Measurements from ENCODE around the gene USP17L22. TPM values are rescaled to one million over a fixed set of nuclear protein-coding genes. Genes with fewer than 3 reads are reported as not detected.
A peak's percentile ranks its signal among the peaks of the same experiment; 100 is the strongest.
"Not testable (repeated sequence)": the region's sequence is repeated elsewhere in the genome, so short reads cannot be mapped to it uniquely, and the experiment has no call there.

The USP17L22 gene
- total RNA-seq (not detected), polyA plus RNA-seq (not detected)

GRCh38 chr4:9267319-9267718 is at the start of gene USP17L22:
TSS of gene USP17L22 (plus strand) at chr4:9267619. CDS start at chr4:9267619, 0 bp downstream.
- H3K9me3 ChIP-seq; H3K36me3 ChIP-seq; H3K27me3 ChIP-seq; H3K4me3 ChIP-seq; intact Hi-C loops (cut with DNase I); ATAC-seq; H3K4me1 ChIP-seq; FAIRE-seq; H3K27ac ChIP-seq; DNase-seq: not testable (repeated sequence)
- no CpG with 5 or more reads among the region's 15 CpGs for WGBS, 2 donors

- H3K27me3 ChIP-seq; H3K27ac ChIP-seq; FAIRE-seq; ATAC-seq; H3K4me1 ChIP-seq; DNase-seq; intact Hi-C loops (cut with DNase I); H3K36me3 ChIP-seq; H3K4me3 ChIP-seq; H3K9me3 ChIP-seq: not testable (repeated sequence)
- no CpG with 5 or more reads among the region's 13 CpGs for WGBS, 2 donors
These were observed 47.6 kb upstream of the USP17L22 start, which contains the start of gene USP17L12 for GRCh38 chr4:9219852-9220251. TSS of gene USP17L12 (plus strand) at chr4:9220152. CDS start at chr4:9220152, 0 bp downstream.

GRCh38 chr4:9224596-9224995 is 42.8 kb upstream of the USP17L22 start, which contains the start of gene USP17L13:
TSS of gene USP17L13 (plus strand) at chr4:9224896. CDS start at chr4:9224896, 0 bp downstream.
- H3K4me1 ChIP-seq; H3K9me3 ChIP-seq; H3K4me3 ChIP-seq; intact Hi-C loops (cut with DNase I); ATAC-seq; FAIRE-seq; H3K36me3 ChIP-seq; H3K27me3 ChIP-seq; DNase-seq; H3K27ac ChIP-seq: not testable (repeated sequence)
- WGBS, 2 donors = no CpG with 5 or more reads among the region's 14 CpGs

- intact Hi-C loops (cut with DNase I); H3K27ac ChIP-seq; H3K4me1 ChIP-seq; H3K9me3 ChIP-seq; FAIRE-seq; ATAC-seq; H3K36me3 ChIP-seq; H3K4me3 ChIP-seq; H3K27me3 ChIP-seq: not testable (repeated sequence)
- peak in 2 of 6 donors; percentile 18 to 29 for DNase-seq
- WGBS, 2 donors = 66 to 78% methylated on average over 5 to 6 of the region's 8 CpGs
These were observed 37.2 kb upstream of the USP17L22 start for GRCh38 chr4:9230249-9230648.

- no CpG with 5 or more reads among the region's 15 CpGs for WGBS, 2 donors
- intact Hi-C loops (cut with DNase I); FAIRE-seq; H3K27ac ChIP-seq; H3K9me3 ChIP-seq; DNase-seq; H3K4me3 ChIP-seq; ATAC-seq; H3K36me3 ChIP-seq; H3K4me1 ChIP-seq; H3K27me3 ChIP-seq: not testable (repeated sequence)
These were observed 33.3 kb upstream of the USP17L22 start, which contains the start of gene USP17L15 for GRCh38 chr4:9234085-9234484. TSS of gene USP17L15 (plus strand) at chr4:9234385. CDS start at chr4:9234385, 0 bp downstream.

GRCh38 chr4:9238461-9238860 is 29.0 kb upstream of the USP17L22 start:
- intact Hi-C loops (cut with DNase I); H3K27me3 ChIP-seq; H3K36me3 ChIP-seq; H3K9me3 ChIP-seq; FAIRE-seq; H3K27ac ChIP-seq; ATAC-seq; H3K4me1 ChIP-seq; H3K4me3 ChIP-seq: not testable (repeated sequence)
- 68 to 72% methylated on average over 9 to 11 of the region's 12 CpGs for WGBS, 2 donors
- peak in 5 of 6 donors; percentile 1 to 21 (median 5) for DNase-seq

GRCh38 chr4:9243579-9243978 is 23.8 kb upstream of the USP17L22 start, which contains the start of gene USP17L17:
TSS of gene USP17L17 (plus strand) at chr4:9243879. CDS start at chr4:9243879, 0 bp downstream.
- FAIRE-seq = not testable (repeated sequence)

GRCh38 chr4:9247953-9248680 is 19.3 kb upstream of the USP17L22 start, which contains the start of gene USP17L18:
TSS of gene USP17L18 (plus strand) at chr4:9248630. CDS start at chr4:9248630, 0 bp downstream.
- H3K27me3 ChIP-seq; intact Hi-C loops (cut with DNase I); H3K36me3 ChIP-seq; H3K27ac ChIP-seq; H3K4me3 ChIP-seq; H3K4me1 ChIP-seq; FAIRE-seq; ATAC-seq; H3K9me3 ChIP-seq: not testable (repeated sequence)
- DNase-seq = peak in 4 of 6 donors; percentile 2 to 37 (median 12)
- 77 to 84% methylated on average over 14 to 21 of the region's 26 CpGs for WGBS, 2 donors

More at GRCh38 chr4:9243579-9243978, 23.8 kb upstream of the USP17L22 start, which contains the start of gene USP17L17:
- H3K27me3 ChIP-seq; DNase-seq; intact Hi-C loops (cut with DNase I); H3K9me3 ChIP-seq; H3K4me3 ChIP-seq; H3K4me1 ChIP-seq; H3K27ac ChIP-seq; H3K36me3 ChIP-seq; ATAC-seq: not testable (repeated sequence)
- 82 to 93% methylated on average over 5 of the region's 14 CpGs for WGBS, 2 donors

- H3K27ac ChIP-seq; FAIRE-seq; H3K27me3 ChIP-seq; intact Hi-C loops (cut with DNase I); H3K4me1 ChIP-seq; DNase-seq; H3K9me3 ChIP-seq; H3K36me3 ChIP-seq; ATAC-seq; H3K4me3 ChIP-seq: not testable (repeated sequence)
- WGBS, 2 donors = no CpG with 5 or more reads among the region's 13 CpGs
These were observed 14.3 kb upstream of the USP17L22 start, which contains the start of gene USP17L19 for GRCh38 chr4:9253078-9253477. TSS of gene USP17L19 (plus strand) at chr4:9253378. CDS start at chr4:9253378, 0 bp downstream.

- not testable (repeated sequence) for H3K36me3 ChIP-seq
These were observed 9.6 kb upstream of the USP17L22 start, which contains the start of gene USP17L20 for GRCh38 chr4:9257824-9258223. TSS of gene USP17L20 (plus strand) at chr4:9258124. CDS start at chr4:9258124, 0 bp downstream.

GRCh38 chr4:9262572-9262971 is 4.8 kb upstream of the USP17L22 start, which contains the start of gene USP17L21:
TSS of gene USP17L21 (plus strand) at chr4:9262872. CDS start at chr4:9262872, 0 bp downstream.
- H3K27ac ChIP-seq; H3K36me3 ChIP-seq; H3K27me3 ChIP-seq; intact Hi-C loops (cut with DNase I); H3K4me3 ChIP-seq; DNase-seq; H3K9me3 ChIP-seq; H3K4me1 ChIP-seq; FAIRE-seq; ATAC-seq: not testable (repeated sequence)
- no CpG with 5 or more reads among the region's 13 CpGs for WGBS, 2 donors

More at GRCh38 chr4:9257824-9258223, 9.6 kb upstream of the USP17L22 start, which contains the start of gene USP17L20:
- H3K9me3 ChIP-seq; H3K27ac ChIP-seq; intact Hi-C loops (cut with DNase I); FAIRE-seq; H3K4me1 ChIP-seq; H3K4me3 ChIP-seq; ATAC-seq; DNase-seq; H3K27me3 ChIP-seq: not testable (repeated sequence)
- no CpG with 5 or more reads among the region's 15 CpGs for WGBS, 2 donors

- H3K36me3 ChIP-seq; FAIRE-seq; H3K27ac ChIP-seq; intact Hi-C loops (cut with DNase I); H3K9me3 ChIP-seq; H3K4me3 ChIP-seq; H3K4me1 ChIP-seq; ATAC-seq; H3K27me3 ChIP-seq: not testable (repeated sequence)
- 66 to 77% methylated on average over 5 of the region's 10 CpGs for WGBS, 2 donors
- DNase-seq = peak; percentile 2 to 87 (median 31)
These were observed 4.3 kb downstream of the USP17L22 start for GRCh38 chr4:9271719-9272118.
